ENCODE data around the gene SLC25A21.
"Not testable (repeated sequence)": the region's sequence is repeated elsewhere in the genome, so short reads cannot be mapped to it uniquely, and the experiment has no call there.

SLC25A21 gene

GRCh38 chr14:36935976-36936678 is 236.3 kb downstream of the SLC25A21 start:
- H3K4me3 ChIP-seq (ENCODE audit: low read length), result no peak overlapping the region
- DNase-seq (ENCODE audit: low read depth, low spot score), result no peak

- no peak for DNase-seq (ENCODE audit: low read depth, low spot score)
- no peak overlapping the region for H3K4me3 ChIP-seq (ENCODE audit: low read length)
Measured at GRCh38 chr14:36934304-36934703, 238.1 kb downstream of the SLC25A21 start.

- DNase-seq (ENCODE audit: low read depth, low spot score), result no peak
- H3K4me3 ChIP-seq (ENCODE audit: low read length), result no peak overlapping the region
Measured at GRCh38 chr14:36931791-36932190, 240.6 kb downstream of the SLC25A21 start.

- no peak for DNase-seq (ENCODE audit: low read depth, low spot score)
- no peak overlapping the region for H3K4me3 ChIP-seq (ENCODE audit: low read length)
Measured at GRCh38 chr14:36928432-36928831, 244.0 kb downstream of the SLC25A21 start.

- no peak overlapping the region for H3K4me3 ChIP-seq (ENCODE audit: low read length)
- no peak for DNase-seq (ENCODE audit: low read depth, low spot score)
Measured at GRCh38 chr14:36925094-36925493, 247.3 kb downstream of the SLC25A21 start.

- DNase-seq (ENCODE audit: low read depth, low spot score), result no peak
- H3K4me3 ChIP-seq (ENCODE audit: low read length), result no peak overlapping the region
Measured at GRCh38 chr14:36916668-36917067, 255.7 kb downstream of the SLC25A21 start.

- H3K4me3 ChIP-seq (ENCODE audit: low read length), result no peak overlapping the region
- DNase-seq (ENCODE audit: low read depth, low spot score), result no peak
Measured at GRCh38 chr14:36915081-36915480, 257.3 kb downstream of the SLC25A21 start.

- no peak overlapping the region for H3K4me3 ChIP-seq (ENCODE audit: low read length)
- DNase-seq (ENCODE audit: low read depth, low spot score), result no peak
Measured at GRCh38 chr14:36910578-36910977, 261.8 kb downstream of the SLC25A21 start.

GRCh38 chr14:36905272-36905888 is 267.0 kb downstream of the SLC25A21 start:
- no peak overlapping the region for H3K4me3 ChIP-seq (ENCODE audit: low read length)
- no peak for DNase-seq (ENCODE audit: low read depth, low spot score)

- no peak for DNase-seq (ENCODE audit: low read depth, low spot score)
Measured at GRCh38 chr14:36901861-36902260, 270.5 kb downstream of the SLC25A21 start.

GRCh38 chr14:36900846-36901245 is 271.6 kb downstream of the SLC25A21 start:
- no peak for DNase-seq (ENCODE audit: low read depth, low spot score)
- no peak overlapping the region for H3K4me3 ChIP-seq (ENCODE audit: low read length)

More at GRCh38 chr14:36901861-36902260, 270.5 kb downstream of the SLC25A21 start:
- H3K4me3 ChIP-seq (ENCODE audit: low read length), result no peak overlapping the region

GRCh38 chr14:36896300-36896699 is 276.1 kb downstream of the SLC25A21 start:
- not testable (repeated sequence) for H3K4me3 ChIP-seq (ENCODE audit: low read length); DNase-seq (ENCODE audit: low read depth, low spot score)

GRCh38 chr14:36884049-36884448 is 288.4 kb downstream of the SLC25A21 start:
- H3K4me3 ChIP-seq (ENCODE audit: low read length), result no peak overlapping the region
- DNase-seq (ENCODE audit: low read depth, low spot score), result no peak

- no peak for DNase-seq (ENCODE audit: low read depth, low spot score)
- H3K4me3 ChIP-seq (ENCODE audit: low read length), result no peak overlapping the region
Measured at GRCh38 chr14:36880276-36880675, 292.1 kb downstream of the SLC25A21 start.

- DNase-seq (ENCODE audit: low read depth, low spot score), result no peak
- H3K4me3 ChIP-seq (ENCODE audit: low read length), result no peak overlapping the region
Measured at GRCh38 chr14:36879558-36879957, 292.8 kb downstream of the SLC25A21 start.

GRCh38 chr14:36874396-36875138 is 297.8 kb downstream of the SLC25A21 start:
- no peak overlapping the region for H3K4me3 ChIP-seq (ENCODE audit: low read length)
- DNase-seq (ENCODE audit: low read depth, low spot score), result no peak

- no peak overlapping the region for H3K4me3 ChIP-seq (ENCODE audit: low read length)
- DNase-seq (ENCODE audit: low read depth, low spot score), result no peak
Measured at GRCh38 chr14:36870776-36871175, 301.6 kb downstream of the SLC25A21 start.

GRCh38 chr14:36869125-36869524 is 303.3 kb downstream of the SLC25A21 start:
- no peak overlapping the region for H3K4me3 ChIP-seq (ENCODE audit: low read length)

GRCh38 chr14:36866867-36867266 is 305.5 kb downstream of the SLC25A21 start:
- H3K4me3 ChIP-seq (ENCODE audit: low read length), result no peak overlapping the region
- DNase-seq (ENCODE audit: low read depth, low spot score), result no peak

More at GRCh38 chr14:36869125-36869524, 303.3 kb downstream of the SLC25A21 start:
- DNase-seq (ENCODE audit: low read depth, low spot score), result no peak

GRCh38 chr14:36863271-36863670 is 309.1 kb downstream of the SLC25A21 start:
- DNase-seq (ENCODE audit: low read depth, low spot score), result no peak
- no peak overlapping the region for H3K4me3 ChIP-seq (ENCODE audit: low read length)

All from Jurkat, Clone E6-1 (cell line).